Gastroesophageal sphincter (tissue), 4 donors: ENCODE measurements around the gene CACNA1E. TPM values are rescaled to one million over a fixed set of nuclear protein-coding genes. Genes with fewer than 3 reads are reported as not detected.

Experiments used
- ATAC-seq: fragments of 150-250 bp; one replicate; pipeline ENCODE4 v1.9.1; 2016; ENCODE audit warnings: mild to moderate bottlenecking, moderate library complexity
- H3K27ac ChIP-seq, 4 donors: fragments of 200-600 bp; sonication (generic) in 3 of 4; 1 replicate in 3 of 4; 2 replicates in 1 of 4; pipeline ENCODE4 v1.5.1; 2016 to 2019
- H3K27me3 ChIP-seq: fragments of 200-600 bp; sonication (generic); one replicate; pipeline ENCODE4 v1.5.1; 2019
- H3K36me3 ChIP-seq, 2 donors: fragments of 200-600 bp; sonication (generic); one replicate each; pipeline ENCODE4 v1.5.1; 2019; ENCODE audit warnings: control low read depth in 1 of 2
- H3K4me1 ChIP-seq, 3 donors: fragments of 200-600 bp; sonication (generic); 1 replicate in 2 of 3; 2 replicates in 1 of 3; pipeline ENCODE4 v1.5.1; 2016 to 2019; ENCODE audit warnings: control low read depth in 2 of 3
- H3K4me3 ChIP-seq, 2 donors: fragments of 200-600 bp; sonication (generic); one replicate each; pipeline ENCODE4 v1.5.1; 2019; ENCODE audit warnings: mild to moderate bottlenecking in 1 of 2, moderate library complexity in 1 of 2
- H3K9me3 ChIP-seq, 3 donors: fragments of 200-600 bp; sonication (generic); one replicate each; pipeline ENCODE4 v1.5.1; 2017 to 2019; ENCODE audit warnings: control low read depth in 2 of 3
- EP300 ChIP-seq: sonication (generic); formaldehyde crosslinking; IDR thresholded peaks from one replicate; pipeline ENCODE4 v1.6.1; 2017; ENCODE audit warnings: antibody characterized with exemption, mild to moderate bottlenecking
- POLR2A ChIP-seq, 2 donors: fragments of 450-650 bp; IDR thresholded peaks; one replicate each; pipeline ENCODE4 v1.6.1; 2017; ENCODE audit warnings: antibody characterized with exemption in 2 of 2, mild to moderate bottlenecking in 2 of 2, moderate library complexity in 1 of 2
- POLR2AphosphoS5 ChIP-seq: sonication (generic); formaldehyde crosslinking; IDR thresholded peaks from one replicate; pipeline ENCODE4 v1.6.1; 2017; ENCODE audit warnings: antibody characterized with exemption
- WGBS, 2 donors: methylation state at CpG; one replicate each; pipeline ENCODE4 v1.1.5; 2018; ENCODE audit warnings: low coverage in 1 of 2; 5-methylcytosine and 5-hydroxymethylcytosine counted together
- total RNA-seq, 4 donors: library from RNA; depleted of rRNA; stranded (reverse); fragments of >200 nt; gene quantifications; one replicate each; pipeline ENCODE4 v1.1.0, GENCODE V29; 2016
- TF ChIP-seq, protein P1 (sequence below), 4 experiments: fragments of 200-600 bp in 2 of 4; fragments of 450-650 bp in 2 of 4; sonication (generic) in 1 of 4; IDR thresholded peaks; one replicate each; pipeline ENCODE4 v1.5.1; 2017 to 2019; ENCODE audit warnings: antibody characterized with exemption in 4 of 4, mild to moderate bottlenecking in 2 of 4, moderate library complexity in 2 of 4

The CACNA1E gene
- total RNA-seq, 4 donors from 2014 or later = 0.13 to 0.23 (median 0.16) TPM

DNA sequence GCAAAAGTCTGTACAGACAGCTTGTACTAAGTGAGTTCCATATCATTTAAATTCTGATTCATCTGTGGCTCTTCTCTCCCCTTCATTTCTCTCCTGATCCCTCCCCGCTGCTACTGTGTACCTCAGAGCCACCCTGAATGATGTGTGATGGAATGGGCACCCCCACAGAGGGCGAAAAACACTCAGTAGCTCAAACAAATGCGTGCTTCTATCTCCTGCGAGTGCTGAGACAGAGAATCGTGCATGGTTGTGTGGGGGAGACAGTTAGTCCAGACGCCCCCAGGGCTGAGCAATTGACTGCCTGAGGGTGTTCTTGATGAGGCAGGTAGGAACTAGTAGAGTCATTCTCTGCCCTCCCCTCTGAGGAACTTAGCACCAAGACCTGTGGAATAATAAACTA is 308.4 kb downstream of the CACNA1E start:
- H3K27me3 ChIP-seq = no peaks in the 10 kb centered on the region
- H3K27ac ChIP-seq = no peak overlapping the region
- H3K9me3 ChIP-seq = no peaks in the 10 kb centered on the region
- no peaks in the 10 kb centered on the region for H3K36me3 ChIP-seq
- H3K4me3 ChIP-seq = no peak overlapping the region
- TF ChIP-seq EP300 (no peak), POLR2AphosphoS5 (no peak), POLR2A (IDR thresholded peaks at IDR 0.05) (no peak)
- TF ChIP-seq, protein P1, sequence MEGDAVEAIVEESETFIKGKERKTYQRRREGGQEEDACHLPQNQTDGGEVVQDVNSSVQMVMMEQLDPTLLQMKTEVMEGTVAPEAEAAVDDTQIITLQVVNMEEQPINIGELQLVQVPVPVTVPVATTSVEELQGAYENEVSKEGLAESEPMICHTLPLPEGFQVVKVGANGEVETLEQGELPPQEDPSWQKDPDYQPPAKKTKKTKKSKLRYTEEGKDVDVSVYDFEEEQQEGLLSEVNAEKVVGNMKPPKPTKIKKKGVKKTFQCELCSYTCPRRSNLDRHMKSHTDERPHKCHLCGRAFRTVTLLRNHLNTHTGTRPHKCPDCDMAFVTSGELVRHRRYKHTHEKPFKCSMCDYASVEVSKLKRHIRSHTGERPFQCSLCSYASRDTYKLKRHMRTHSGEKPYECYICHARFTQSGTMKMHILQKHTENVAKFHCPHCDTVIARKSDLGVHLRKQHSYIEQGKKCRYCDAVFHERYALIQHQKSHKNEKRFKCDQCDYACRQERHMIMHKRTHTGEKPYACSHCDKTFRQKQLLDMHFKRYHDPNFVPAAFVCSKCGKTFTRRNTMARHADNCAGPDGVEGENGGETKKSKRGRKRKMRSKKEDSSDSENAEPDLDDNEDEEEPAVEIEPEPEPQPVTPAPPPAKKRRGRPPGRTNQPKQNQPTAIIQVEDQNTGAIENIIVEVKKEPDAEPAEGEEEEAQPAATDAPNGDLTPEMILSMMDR (IDR thresholded peaks at IDR 0.05) = no peak
- WGBS, 2 donors = 77 to 82% methylated on average over 2 to 5 of the region's 6 CpGs
- H3K4me1 ChIP-seq = no peaks in the 10 kb centered on the region
- ATAC-seq = no peak

DNA sequence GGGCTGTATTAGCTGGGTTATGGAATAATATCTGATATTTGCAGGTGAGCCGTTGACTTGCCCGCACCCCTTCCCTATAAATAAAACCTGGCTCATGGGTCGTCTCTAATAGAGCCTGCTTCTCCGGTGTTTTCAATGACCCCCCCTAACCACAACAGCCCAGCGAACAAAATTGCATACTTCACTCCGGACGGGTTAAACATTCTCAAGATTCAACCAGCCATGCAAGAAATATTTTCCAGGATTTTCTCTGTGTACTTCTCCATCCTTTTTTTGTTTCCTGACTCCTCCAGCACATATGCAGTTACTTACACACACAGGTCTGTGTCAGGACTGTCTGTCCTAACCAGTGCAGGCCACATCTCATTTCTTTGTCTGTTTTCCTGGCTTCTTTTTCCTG is 310.5 kb downstream of the CACNA1E start:
- Histone ChIP-seq H3K4me1 (no peaks in the 10 kb centered on the region), H3K4me3 (no peak overlapping the region), H3K27me3 (no peaks in the 10 kb centered on the region), H3K9me3 (no peaks in the 10 kb centered on the region), H3K36me3 (no peaks in the 10 kb centered on the region), H3K27ac (no peak overlapping the region)
- ATAC-seq = no peak
- no peak for TF ChIP-seq POLR2AphosphoS5
- TF ChIP-seq POLR2A (IDR thresholded peaks at IDR 0.05) = no peak
- TF ChIP-seq EP300 = no peak
- TF ChIP-seq, protein P1 (IDR thresholded peaks at IDR 0.05) = no peak
- 83 to 87% methylated on average over 5 to 7 of the region's 7 CpGs for WGBS, 2 donors

DNA sequence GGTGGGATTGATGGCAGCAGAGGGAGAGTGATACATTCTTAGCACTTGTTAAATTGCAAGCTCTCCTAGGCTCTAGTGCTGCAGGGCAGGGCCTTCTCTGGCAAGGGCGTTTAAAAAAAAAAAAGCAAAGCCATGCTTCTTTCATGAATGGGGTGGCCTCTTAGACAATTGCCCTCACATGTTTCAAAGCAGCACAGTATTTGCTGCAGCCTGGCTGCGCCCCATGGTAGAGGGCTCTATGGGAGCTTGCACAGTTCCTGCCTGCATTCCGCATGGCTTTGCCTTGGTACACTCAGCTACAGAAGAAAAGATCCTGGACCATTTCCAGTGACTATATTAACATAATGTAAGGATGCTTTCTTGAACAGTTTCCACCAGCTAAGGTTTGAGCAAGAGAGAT is 311.0 kb downstream of the CACNA1E start:
- Histone ChIP-seq H3K4me1 (no peaks in the 10 kb centered on the region), H3K9me3 (no peaks in the 10 kb centered on the region), H3K4me3 (no peak overlapping the region), H3K27ac (no peak overlapping the region), H3K36me3 (no peaks in the 10 kb centered on the region), H3K27me3 (no peaks in the 10 kb centered on the region)
- TF ChIP-seq EP300 (no peak), POLR2A (IDR thresholded peaks at IDR 0.05) (no peak), POLR2AphosphoS5 (no peak)
- TF ChIP-seq, protein P1 (IDR thresholded peaks at IDR 0.05) = no peak
- WGBS, 2 donors = 40 to 78% methylated on average over 1 to 3 of the region's 3 CpGs
- ATAC-seq = no peak

DNA sequence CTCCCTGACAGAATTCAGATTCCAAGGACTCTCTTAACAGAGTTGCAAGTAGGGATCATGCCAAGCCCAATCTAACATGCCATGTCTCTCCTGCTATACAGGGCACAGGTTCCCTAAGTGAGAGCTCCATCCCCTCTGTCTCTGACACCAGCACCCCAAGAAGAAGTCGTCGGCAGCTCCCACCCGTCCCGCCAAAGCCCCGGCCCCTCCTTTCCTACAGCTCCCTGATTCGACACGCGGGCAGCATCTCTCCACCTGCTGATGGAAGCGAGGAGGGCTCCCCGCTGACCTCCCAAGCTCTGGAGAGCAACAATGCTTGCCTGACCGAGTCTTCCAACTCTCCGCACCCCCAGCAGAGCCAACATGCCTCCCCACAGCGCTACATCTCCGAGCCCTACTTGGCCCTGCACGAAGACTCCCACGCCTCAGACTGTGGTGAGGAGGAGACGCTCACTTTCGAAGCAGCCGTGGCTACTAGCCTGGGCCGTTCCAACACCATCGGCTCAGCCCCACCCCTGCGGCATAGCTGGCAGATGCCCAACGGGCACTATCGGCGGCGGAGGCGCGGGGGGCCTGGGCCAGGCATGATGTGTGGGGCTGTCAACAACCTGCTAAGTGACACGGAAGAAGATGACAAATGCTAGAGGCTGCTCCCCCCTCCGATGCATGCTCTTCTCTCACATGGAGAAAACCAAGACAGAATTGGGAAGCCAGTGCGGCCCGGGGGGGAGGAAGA is 315.0 kb downstream of the CACNA1E start:
- Histone ChIP-seq H3K9me3 (no peaks in the 10 kb centered on the region), H3K4me1 (no peaks in the 10 kb centered on the region), H3K4me3 (no peak overlapping the region), H3K36me3 (no peaks in the 10 kb centered on the region), H3K27me3 (no peaks in the 10 kb centered on the region), H3K27ac (no peak overlapping the region)
- ATAC-seq = no peak
- WGBS, 2 donors = 87 to 92% methylated on average over 11 of the region's 32 CpGs
- no peak for TF ChIP-seq POLR2AphosphoS5
- no peak for TF ChIP-seq POLR2A (IDR thresholded peaks at IDR 0.05)
- TF ChIP-seq, protein P1 (IDR thresholded peaks at IDR 0.05) = no peak
- TF ChIP-seq EP300 = no peak

DNA sequence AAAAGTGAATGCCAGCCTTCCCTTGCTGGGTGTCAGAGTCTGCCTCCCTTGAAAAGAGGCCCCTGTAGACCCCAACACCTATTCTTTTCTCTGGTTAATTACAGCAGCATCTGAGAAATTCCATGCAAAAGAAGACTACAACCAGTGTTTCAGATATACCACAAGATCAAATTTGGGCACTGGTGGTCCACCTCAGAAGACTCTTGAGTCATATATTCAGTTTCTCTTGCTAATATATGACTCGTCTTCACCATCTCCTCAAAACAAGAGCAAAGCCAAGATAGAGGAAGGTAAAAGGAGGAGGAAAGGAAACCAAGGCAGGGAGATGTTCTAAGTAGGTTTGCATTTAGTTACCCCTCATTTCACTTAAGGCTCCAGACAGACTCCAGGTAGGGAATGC is 318.3 kb downstream of the CACNA1E start:
- H3K4me1 ChIP-seq = no peaks in the 10 kb centered on the region
- ATAC-seq = no peak
- no peaks in the 10 kb centered on the region for H3K27me3 ChIP-seq
- 71% methylated on average over 1 of the region's 1 CpG; no CpG with 5 or more reads in 1 of the 2 donors for WGBS, 2 donors
- H3K27ac ChIP-seq = no peak overlapping the region
- H3K9me3 ChIP-seq = no peaks in the 10 kb centered on the region
- no peak overlapping the region for H3K4me3 ChIP-seq
- TF ChIP-seq POLR2A (IDR thresholded peaks at IDR 0.05) (no peak), EP300 (no peak), POLR2AphosphoS5 (no peak)
- TF ChIP-seq, protein P1 (IDR thresholded peaks at IDR 0.05) = no peak
- H3K36me3 ChIP-seq = no peaks in the 10 kb centered on the region
